Astrocyte (in vitro differentiated cells and primary cell): Measurements from ENCODE around the gene CCR8.
A peak's percentile ranks its signal among the peaks of the same experiment; 100 is the strongest.

Experiments used
- EZH2 ChIP-seq: IDR thresholded peaks from 2 replicates; pipeline ENCODE4 v1.6.1; 2012; ENCODE audit warnings: mild to moderate bottlenecking, low read length, inconsistent platforms; ENCODE audit not compliant: insufficient read depth
- TF ChIP-seq, protein P1 (sequence below): IDR thresholded peaks from 2 replicates; pipeline ENCODE4 v1.5.1; 2011; ENCODE audit warnings: low read depth, mild to moderate bottlenecking, inconsistent platforms, low read length, moderate library complexity; ENCODE audit not compliant: insufficient read depth

DNA sequence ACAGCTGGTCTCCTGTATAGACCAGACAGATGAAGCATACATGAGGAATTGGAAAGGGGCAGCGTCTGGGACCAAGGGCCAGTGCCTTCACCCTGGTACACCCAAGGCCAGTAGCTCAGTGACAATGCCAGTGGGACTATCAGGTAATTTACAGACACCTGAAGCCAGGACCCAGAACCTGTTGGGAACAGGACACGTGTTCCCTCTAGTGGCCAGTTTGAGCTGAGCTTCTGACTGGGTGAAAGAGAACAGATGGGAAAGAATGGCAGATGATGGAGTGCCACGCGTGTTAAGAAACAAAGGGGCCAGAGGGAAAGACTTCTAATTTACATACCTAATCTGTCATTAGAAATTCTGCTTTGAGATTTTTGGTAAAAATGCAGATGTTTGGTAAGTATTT lies 48.6 kb downstream of the CCR8 start:
- TF ChIP-seq, protein P1, sequence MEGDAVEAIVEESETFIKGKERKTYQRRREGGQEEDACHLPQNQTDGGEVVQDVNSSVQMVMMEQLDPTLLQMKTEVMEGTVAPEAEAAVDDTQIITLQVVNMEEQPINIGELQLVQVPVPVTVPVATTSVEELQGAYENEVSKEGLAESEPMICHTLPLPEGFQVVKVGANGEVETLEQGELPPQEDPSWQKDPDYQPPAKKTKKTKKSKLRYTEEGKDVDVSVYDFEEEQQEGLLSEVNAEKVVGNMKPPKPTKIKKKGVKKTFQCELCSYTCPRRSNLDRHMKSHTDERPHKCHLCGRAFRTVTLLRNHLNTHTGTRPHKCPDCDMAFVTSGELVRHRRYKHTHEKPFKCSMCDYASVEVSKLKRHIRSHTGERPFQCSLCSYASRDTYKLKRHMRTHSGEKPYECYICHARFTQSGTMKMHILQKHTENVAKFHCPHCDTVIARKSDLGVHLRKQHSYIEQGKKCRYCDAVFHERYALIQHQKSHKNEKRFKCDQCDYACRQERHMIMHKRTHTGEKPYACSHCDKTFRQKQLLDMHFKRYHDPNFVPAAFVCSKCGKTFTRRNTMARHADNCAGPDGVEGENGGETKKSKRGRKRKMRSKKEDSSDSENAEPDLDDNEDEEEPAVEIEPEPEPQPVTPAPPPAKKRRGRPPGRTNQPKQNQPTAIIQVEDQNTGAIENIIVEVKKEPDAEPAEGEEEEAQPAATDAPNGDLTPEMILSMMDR, result peak; percentile 59
- no peak for TF ChIP-seq EZH2
